ENCODE results near the gene SLC22A13. TPM values are rescaled to one million over a fixed set of nuclear protein-coding genes. Genes with fewer than 3 reads are reported as not detected.

SLC22A13 gene
- total RNA-seq, 4 donors from 2014 or later = under 0.01 to 0.70 TPM; not detected in 2

- H3K9me3 ChIP-seq = no peaks in the 10 kb centered on the region
- no peaks in the 10 kb centered on the region for H3K4me1 ChIP-seq
- no peak overlapping the region for H3K4me3 ChIP-seq
- H3K27me3 ChIP-seq = no peaks in the 10 kb centered on the region
- no peak for DNase-seq
- TF ChIP-seq POLR2A (IDR thresholded peaks at IDR 0.05) (no peak), CTCF (IDR thresholded peaks at IDR 0.05) (peak in 1 of 4 experiments; percentile 11)
- no peak overlapping the region for H3K27ac ChIP-seq
- intact Hi-C loops (cut with DNase I; ENCODE audit: low total_unique reads) = no loop called here
- no peaks in the 10 kb centered on the region for H3K36me3 ChIP-seq
These were observed 32.5 kb downstream of the SLC22A13 start for GRCh38 chr3:38297947-38298711.

GRCh38 chr3:38306941-38307340 is 41.3 kb downstream of the SLC22A13 start:
- no peaks in the 10 kb centered on the region for H3K4me1 ChIP-seq
- no peaks in the 10 kb centered on the region for H3K27me3 ChIP-seq

GRCh38 chr3:38307599-38307998 is 42.0 kb downstream of the SLC22A13 start:
- Histone ChIP-seq H3K36me3 (no peaks in the 10 kb centered on the region), H3K4me3 (no peak overlapping the region), H3K27me3 (no peaks in the 10 kb centered on the region), H3K9me3 (no peaks in the 10 kb centered on the region), H3K27ac (no peak overlapping the region), H3K4me1 (no peaks in the 10 kb centered on the region)
- intact Hi-C loops (cut with DNase I; ENCODE audit: low total_unique reads) = no loop called here
- DNase-seq = no peak
- TF ChIP-seq POLR2A (IDR thresholded peaks at IDR 0.05) (no peak), CTCF (IDR thresholded peaks at IDR 0.05) (no peak)

More at GRCh38 chr3:38306941-38307340, 41.3 kb downstream of the SLC22A13 start:
- H3K27ac ChIP-seq = no peak overlapping the region
- H3K9me3 ChIP-seq = no peaks in the 10 kb centered on the region
- no peak for DNase-seq
- H3K36me3 ChIP-seq = no peaks in the 10 kb centered on the region
- TF ChIP-seq POLR2A (IDR thresholded peaks at IDR 0.05) (no peak), CTCF (IDR thresholded peaks at IDR 0.05) (no peak)
- intact Hi-C loops (cut with DNase I; ENCODE audit: low total_unique reads) = no loop called here
- H3K4me3 ChIP-seq = no peak overlapping the region

GRCh38 chr3:38308456-38308855 is 42.8 kb downstream of the SLC22A13 start:
- no peak overlapping the region for H3K27ac ChIP-seq
- H3K4me3 ChIP-seq = no peak overlapping the region
- no peaks in the 10 kb centered on the region for H3K4me1 ChIP-seq
- no peak for DNase-seq
- intact Hi-C loops (cut with DNase I; ENCODE audit: low total_unique reads) = no loop called here
- H3K36me3 ChIP-seq = no peaks in the 10 kb centered on the region
- no peaks in the 10 kb centered on the region for H3K27me3 ChIP-seq
- no peak for TF ChIP-seq POLR2A (IDR thresholded peaks at IDR 0.05)
- no peak for TF ChIP-seq CTCF (IDR thresholded peaks at IDR 0.05)
- H3K9me3 ChIP-seq = no peaks in the 10 kb centered on the region

GRCh38 chr3:38311476-38311875 is 45.9 kb downstream of the SLC22A13 start:
- no peak for DNase-seq
- H3K36me3 ChIP-seq = no peaks in the 10 kb centered on the region
- no peaks in the 10 kb centered on the region for H3K4me1 ChIP-seq
- no peaks in the 10 kb centered on the region for H3K9me3 ChIP-seq
- intact Hi-C loops (cut with DNase I; ENCODE audit: low total_unique reads) = no loop called here
- no peak for TF ChIP-seq POLR2A (IDR thresholded peaks at IDR 0.05)
- TF ChIP-seq CTCF (IDR thresholded peaks at IDR 0.05) = no peak
- no peak overlapping the region for H3K27ac ChIP-seq
- H3K4me3 ChIP-seq = no peak overlapping the region
- no peaks in the 10 kb centered on the region for H3K27me3 ChIP-seq
